ENCODE data around the gene NOTUM. TPM values are rescaled to one million over a fixed set of nuclear protein-coding genes. Genes with fewer than 3 reads are reported as not detected.

NOTUM gene
- total and polyA plus RNA-seq, 2 donors (not counting 1 experiment from before 2014, with no cell fraction given) = 0.02 to 0.50 TPM

- H3K36me3 ChIP-seq (ENCODE audit: control insufficient read depth, insufficient read depth, low read length) = peaks cover 4% of the 10 kb centered on the region
- no peak for DNase-seq (ENCODE audit: low read depth in 2 of 2)
- no peaks in the 10 kb centered on the region for H3K9me3 ChIP-seq (ENCODE audit: control insufficient read depth, insufficient read depth, low read depth, low read length)
- H3K9ac ChIP-seq (ENCODE audit: insufficient read depth, low read length) = no peak overlapping the region
- no peaks in the 10 kb centered on the region for H3K27me3 ChIP-seq (ENCODE audit: control insufficient read depth, insufficient read depth, low read length)
- no peak overlapping the region for H3K4me3 ChIP-seq (replicated peaks in 1 of 4; ENCODE audit: control extremely low read depth in 1 of 4, insufficient read depth in 1 of 4, low read depth in 3 of 4, low read length in 4 of 4)
- TF ChIP-seq CTCF (conservative IDR thresholded peaks at IDR 0.05 in 1 of 2, IDR thresholded peaks at IDR 0.05 in 1 of 2; ENCODE audit: low read depth in 1 of 2, low read length in 2 of 2) = no peak
- no peak for TF ChIP-seq EZH2 (IDR thresholded peaks at IDR 0.05; ENCODE audit: low read length, missing control alignments)
- no peak overlapping the region for H3K27ac ChIP-seq (ENCODE audit: insufficient read depth, low read length)
- H2AFZ ChIP-seq (ENCODE audit: low read length) = no peak overlapping the region
- H3K4me1 ChIP-seq (ENCODE audit: control insufficient read depth, extremely low read depth, insufficient read depth, low read length) = peaks cover 6% of the 10 kb centered on the region
- no peak overlapping the region for H3K4me2 ChIP-seq (ENCODE audit: extremely low read depth, insufficient read depth, low read length)
- no peaks in the 10 kb centered on the region for H4K20me1 ChIP-seq (ENCODE audit: control insufficient read depth, extremely low read depth, insufficient read depth, low read length)
- H3K79me2 ChIP-seq (ENCODE audit: control insufficient read depth, insufficient read depth, low read length) = peaks cover 12% of the 10 kb centered on the region
These were observed 30.6 kb downstream of the NOTUM start for GRCh38 chr17:81930142-81931125.

- DNase-seq (ENCODE audit: low read depth in 2 of 2) = no peak
- Histone ChIP-seq H4K20me1 (ENCODE audit: control insufficient read depth, extremely low read depth, insufficient read depth, low read length) (no peaks in the 10 kb centered on the region), H3K27me3 (ENCODE audit: control insufficient read depth, insufficient read depth, low read length) (no peaks in the 10 kb centered on the region), H3K9ac (ENCODE audit: insufficient read depth, low read length) (no peak overlapping the region), H3K27ac (ENCODE audit: insufficient read depth, low read length) (no peak overlapping the region), H3K4me1 (ENCODE audit: control insufficient read depth, extremely low read depth, insufficient read depth, low read length) (peaks cover 10% of the 10 kb centered on the region), H3K4me2 (ENCODE audit: extremely low read depth, insufficient read depth, low read length) (peak overlapping the region; percentile 70), H3K36me3 (ENCODE audit: control insufficient read depth, insufficient read depth, low read length) (peaks cover 2% of the 10 kb centered on the region), H3K4me3 (replicated peaks in 1 of 4; ENCODE audit: control extremely low read depth in 1 of 4, insufficient read depth in 1 of 4, low read depth in 3 of 4, low read length in 4 of 4) (no peak overlapping the region), H3K9me3 (ENCODE audit: control insufficient read depth, insufficient read depth, low read depth, low read length) (no peaks in the 10 kb centered on the region), H2AFZ (ENCODE audit: low read length) (no peak overlapping the region), H3K79me2 (ENCODE audit: control insufficient read depth, insufficient read depth, low read length) (peaks cover 21% of the 10 kb centered on the region)
- TF ChIP-seq EZH2 (IDR thresholded peaks at IDR 0.05; ENCODE audit: low read length, missing control alignments) = no peak
- no peak for TF ChIP-seq CTCF (conservative IDR thresholded peaks at IDR 0.05 in 1 of 2, IDR thresholded peaks at IDR 0.05 in 1 of 2; ENCODE audit: low read depth in 1 of 2, low read length in 2 of 2)
These were observed 31.5 kb downstream of the NOTUM start for GRCh38 chr17:81929253-81930141.
